Kidney (tissue), 14 donors: ENCODE measurements around the gene RNF44. TPM values are rescaled to one million over a fixed set of nuclear protein-coding genes. Genes with fewer than 3 reads are reported as not detected.
"Not testable (repeated sequence)": the region's sequence is repeated elsewhere in the genome, so short reads cannot be mapped to it uniquely, and the experiment has no call there.

Source experiments
- DNase-seq, 5 donors: peaks; one replicate each; pipeline ENCODE4 v3.0.0-alpha.2; 2013 to 2020
- FAIRE-seq: peaks from 2 replicates; lab custom pipeline; 2012; peaks lifted over from hg19 to GRCh38; lab: Jason Lieb, UNC
- H3K27ac ChIP-seq, 2 donors: one replicate each; pipeline ENCODE4 v1.7.0; 2013; ENCODE audit warnings: low read depth in 2 of 2, low read length in 2 of 2, inconsistent platforms in 1 of 2
- H3K27me3 ChIP-seq: one replicate; pipeline ENCODE4 v1.7.1; 2013; ENCODE audit warnings: low read length, inconsistent platforms; ENCODE audit not compliant: control insufficient read depth, insufficient read depth
- H3K36me3 ChIP-seq, 3 donors: one replicate each; pipeline versions ENCODE4 v1.7.0 to v1.7.1; 2013; ENCODE audit warnings: low read length in 3 of 3, control low read depth in 1 of 3, inconsistent platforms in 1 of 3; ENCODE audit not compliant: insufficient read depth in 3 of 3, control insufficient read depth in 2 of 3
- H3K4me1 ChIP-seq, 3 donors: one replicate each; pipeline versions ENCODE4 v1.7.0 to v1.7.1; 2013; ENCODE audit warnings: low read length in 3 of 3, inconsistent platforms in 1 of 3, low read depth in 1 of 3; ENCODE audit not compliant: control insufficient read depth in 2 of 3, insufficient read depth in 2 of 3
- H3K4me3 ChIP-seq, 3 donors: one replicate each; pipeline versions ENCODE4 v1.7.0 to v1.8.1; 2013; ENCODE audit warnings: low read length in 3 of 3, control low read depth in 1 of 3, inconsistent platforms in 1 of 3
- H3K9ac ChIP-seq, 3 donors: one replicate each; pipeline versions ENCODE4 v1.7.0 to v1.7.1; 2013; ENCODE audit warnings: low read length in 3 of 3, control low read depth in 1 of 3, inconsistent platforms in 1 of 3
- H3K9me3 ChIP-seq, 3 donors: one replicate each; pipeline versions ENCODE4 v1.7.0 to v1.7.1; 2013; ENCODE audit warnings: low read length in 3 of 3, control low read depth in 1 of 3, inconsistent platforms in 1 of 3; ENCODE audit not compliant: control insufficient read depth in 2 of 3, insufficient read depth in 1 of 3
- intact Hi-C: fragments of 100-400 bp; cut with DNase I; formaldehyde crosslinking; loops from one replicate; pipeline ENCODE4 v1.11.1; 2022
- polyA plus RNA-seq: library from polyadenylated mRNA; stranded (reverse); fragments of 350-450 nt; fragmentation: Illumina TruSeq; extraction: RNeasy Lipid Tissue Mini Kit (QIAGEN cat#74804); gene quantifications from one replicate; pipeline ENCODE4 v1.2.3, GENCODE V29; 2014; ENCODE audit warnings: low read depth, low replicate concordance; ENCODE audit not compliant: insufficient read depth
- total RNA-seq: library from RNA; stranded (reverse); fragmentation: NEBNext Ultra II Directional; extraction: Animal tissue kit (Norgen Biotek cat#: 25700); gene quantifications from one replicate; pipeline ENCODE4 v1.2.1, GENCODE V29; 2021
- TF ChIP-seq, protein P1 (sequence below): IDR thresholded peaks from 3 replicates; pipeline ENCODE4 v1.5.1; 2012; ENCODE audit warnings: mild to moderate bottlenecking, moderate library complexity, borderline replicate concordance; ENCODE audit not compliant: insufficient read depth; ENCODE audit errors: extremely low read depth
- donor health status: control.
- donor health status: control.
- donor health status: control.
- donor health status: control.
- donor health status: control.
- donor health status: DM: yes; HTN: yes; CAD: no.
- donor health status: Normal renal cell carcinoma (clear cell type).

RNF44 gene
- total and polyA plus RNA-seq, 2 donors from 2014 or later, result 12.5 to 61.8 TPM

- peaks cover 18 to 69% (median 45%) of the 10 kb centered on the region in 3 donors for H3K36me3 ChIP-seq
- TF ChIP-seq, protein P1, sequence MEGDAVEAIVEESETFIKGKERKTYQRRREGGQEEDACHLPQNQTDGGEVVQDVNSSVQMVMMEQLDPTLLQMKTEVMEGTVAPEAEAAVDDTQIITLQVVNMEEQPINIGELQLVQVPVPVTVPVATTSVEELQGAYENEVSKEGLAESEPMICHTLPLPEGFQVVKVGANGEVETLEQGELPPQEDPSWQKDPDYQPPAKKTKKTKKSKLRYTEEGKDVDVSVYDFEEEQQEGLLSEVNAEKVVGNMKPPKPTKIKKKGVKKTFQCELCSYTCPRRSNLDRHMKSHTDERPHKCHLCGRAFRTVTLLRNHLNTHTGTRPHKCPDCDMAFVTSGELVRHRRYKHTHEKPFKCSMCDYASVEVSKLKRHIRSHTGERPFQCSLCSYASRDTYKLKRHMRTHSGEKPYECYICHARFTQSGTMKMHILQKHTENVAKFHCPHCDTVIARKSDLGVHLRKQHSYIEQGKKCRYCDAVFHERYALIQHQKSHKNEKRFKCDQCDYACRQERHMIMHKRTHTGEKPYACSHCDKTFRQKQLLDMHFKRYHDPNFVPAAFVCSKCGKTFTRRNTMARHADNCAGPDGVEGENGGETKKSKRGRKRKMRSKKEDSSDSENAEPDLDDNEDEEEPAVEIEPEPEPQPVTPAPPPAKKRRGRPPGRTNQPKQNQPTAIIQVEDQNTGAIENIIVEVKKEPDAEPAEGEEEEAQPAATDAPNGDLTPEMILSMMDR, result no peak
These were observed 45.3 kb downstream of the RNF44 start for GRCh38 chr5:176491901-176492300.

DNA sequence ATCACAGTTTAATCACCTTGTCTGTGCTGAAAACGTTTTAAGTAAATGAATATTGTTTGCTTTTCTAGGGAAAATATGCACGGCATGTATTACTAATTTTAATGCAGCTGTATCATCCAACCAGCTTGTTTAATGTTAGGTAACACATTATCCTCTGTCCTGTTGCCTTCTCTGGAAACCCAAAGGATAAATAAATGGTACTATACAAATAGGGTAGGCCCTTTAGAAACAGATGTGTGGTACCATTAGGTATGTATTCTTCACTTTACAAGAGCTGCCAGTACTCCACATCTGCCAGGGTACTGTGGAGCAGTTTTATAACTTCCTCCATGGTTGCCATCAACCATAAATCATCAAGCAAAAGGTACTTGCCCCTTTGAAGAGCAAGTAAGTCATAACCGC, 46.1 kb downstream of the RNF44 start:
- TF ChIP-seq, protein P1, result no peak
- H3K4me3 ChIP-seq, result no peak overlapping the region
- intact Hi-C loops, result no loop called here
- no peaks in the 10 kb centered on the region for H3K4me1 ChIP-seq
- FAIRE-seq (no peak), DNase-seq (no peak)
- H3K36me3 ChIP-seq, result peaks cover 19 to 66% (median 45%) of the 10 kb centered on the region in 3 donors
- no peak overlapping the region for H3K27ac ChIP-seq
- no peak overlapping the region for H3K9ac ChIP-seq
- H3K9me3 ChIP-seq, result no peaks in the 10 kb centered on the region
- H3K27me3 ChIP-seq, result no peaks in the 10 kb centered on the region

More at GRCh38 chr5:176491901-176492300, 45.3 kb downstream of the RNF44 start:
- H3K4me3 ChIP-seq, result no peak overlapping the region
- no peak overlapping the region for H3K27ac ChIP-seq
- intact Hi-C loops, result no loop called here
- no peaks in the 10 kb centered on the region for H3K4me1 ChIP-seq
- no peak overlapping the region for H3K9ac ChIP-seq
- no peaks in the 10 kb centered on the region for H3K9me3 ChIP-seq
- no peaks in the 10 kb centered on the region for H3K27me3 ChIP-seq
- FAIRE-seq, result no peak
- DNase-seq, result no peak

- Histone ChIP-seq H3K9ac (no peak overlapping the region), H3K36me3 (peaks cover 19 to 59% (median 43%) of the 10 kb centered on the region in 3 donors), H3K27me3 (no peaks in the 10 kb centered on the region), H3K4me3 (no peak overlapping the region), H3K27ac (no peak overlapping the region), H3K4me1 (no peaks in the 10 kb centered on the region), H3K9me3 (no peaks in the 10 kb centered on the region)
- intact Hi-C loops, result no loop called here
- DNase-seq, result no peak
- TF ChIP-seq, protein P1, result no peak
- FAIRE-seq, result no peak
These were observed 46.9 kb downstream of the RNF44 start for GRCh38 chr5:176490301-176490700.

DNA sequence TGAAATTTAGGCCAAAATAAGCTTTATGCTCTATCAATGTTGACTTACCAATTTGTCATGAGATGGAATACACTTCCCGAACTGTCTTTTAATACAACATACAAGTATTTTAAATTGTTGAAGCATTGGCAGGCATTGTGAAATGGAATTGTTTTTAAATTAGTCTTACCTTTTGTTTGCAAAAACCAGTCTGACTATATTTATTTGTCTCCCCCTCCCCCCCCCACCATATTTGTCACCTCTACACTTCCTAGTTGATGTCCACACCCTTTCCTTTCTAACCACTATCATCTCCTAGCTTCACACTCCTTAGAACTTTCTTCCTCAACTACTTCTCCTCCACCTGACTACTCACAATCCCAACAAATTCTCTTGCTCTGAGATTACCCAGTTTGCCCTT, 48.1 kb downstream of the RNF44 start:
- H3K36me3 ChIP-seq, result peaks cover 19 to 53% (median 34%) of the 10 kb centered on the region in 3 donors

DNA sequence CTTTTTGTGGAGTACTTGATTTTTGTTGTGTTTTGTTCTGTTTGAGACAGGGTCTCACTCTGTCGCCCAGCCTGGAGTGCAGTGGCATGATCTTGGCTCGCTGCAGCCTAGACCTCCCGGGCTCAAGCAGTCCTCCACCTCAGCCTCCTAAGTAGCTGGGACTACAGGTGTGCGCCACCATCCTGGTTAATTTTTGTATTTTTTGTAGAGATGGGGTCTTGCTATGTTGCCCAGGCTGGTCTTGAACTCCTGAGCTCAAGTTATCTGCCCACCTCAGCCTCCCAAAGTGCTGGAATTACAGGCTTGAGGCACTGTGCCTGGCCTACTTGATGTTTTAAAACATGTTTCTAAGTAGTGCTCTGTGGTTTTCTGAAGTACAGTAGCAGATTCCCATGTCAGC, 50.0 kb downstream of the RNF44 start:
- intact Hi-C loops, H3K27ac ChIP-seq, DNase-seq, H3K4me1 ChIP-seq, FAIRE-seq, H3K9me3 ChIP-seq, H3K4me3 ChIP-seq, H3K27me3 ChIP-seq, H3K9ac ChIP-seq: not testable (repeated sequence)
- peaks cover 16 to 33% (median 16%) of the 10 kb centered on the region in 3 donors for H3K36me3 ChIP-seq

More for the DNA sequence above, 48.1 kb downstream of the RNF44 start:
- H3K4me1 ChIP-seq, result no peaks in the 10 kb centered on the region
- DNase-seq (no peak), FAIRE-seq (no peak)
- intact Hi-C loops, result no loop called here
- TF ChIP-seq, protein P1, result no peak
- no peak overlapping the region for H3K9ac ChIP-seq
- H3K4me3 ChIP-seq, result no peak overlapping the region
- no peaks in the 10 kb centered on the region for H3K27me3 ChIP-seq
- no peak overlapping the region for H3K27ac ChIP-seq
- no peaks in the 10 kb centered on the region for H3K9me3 ChIP-seq
